Activated naive CD4-positive, alpha-beta T cell treated with anti-CD3 and anti-CD28 coated beads, Interleukin-2, amount 50 U/mL, for 24 hours (primary cell): ENCODE results near the gene MEX3B.
"Not testable (repeated sequence)": the region's sequence is repeated elsewhere in the genome, so short reads cannot be mapped to it uniquely, and the experiment has no call there.

Experiments
- H3K27ac Mint-ChIP-seq: one replicate; pipeline ENCODE4 v1.8.0; 2021; ENCODE audit warnings: mild to moderate bottlenecking, mixed read lengths
- H3K27me3 Mint-ChIP-seq: one replicate; pipeline ENCODE4 v1.8.0; 2021; ENCODE audit warnings: mixed read lengths
- H3K36me3 Mint-ChIP-seq: one replicate; pipeline ENCODE4 v1.8.0; 2021; ENCODE audit warnings: mixed read lengths
- H3K4me1 Mint-ChIP-seq: one replicate; pipeline ENCODE4 v1.8.0; 2021; ENCODE audit warnings: mixed read lengths
- H3K4me3 Mint-ChIP-seq: one replicate; pipeline ENCODE4 v1.8.0; 2021; ENCODE audit warnings: mild to moderate bottlenecking, mixed read lengths
- H3K9me3 Mint-ChIP-seq: one replicate; pipeline ENCODE4 v1.8.0; 2021; ENCODE audit warnings: mixed read lengths

Gene MEX3B

DNA sequence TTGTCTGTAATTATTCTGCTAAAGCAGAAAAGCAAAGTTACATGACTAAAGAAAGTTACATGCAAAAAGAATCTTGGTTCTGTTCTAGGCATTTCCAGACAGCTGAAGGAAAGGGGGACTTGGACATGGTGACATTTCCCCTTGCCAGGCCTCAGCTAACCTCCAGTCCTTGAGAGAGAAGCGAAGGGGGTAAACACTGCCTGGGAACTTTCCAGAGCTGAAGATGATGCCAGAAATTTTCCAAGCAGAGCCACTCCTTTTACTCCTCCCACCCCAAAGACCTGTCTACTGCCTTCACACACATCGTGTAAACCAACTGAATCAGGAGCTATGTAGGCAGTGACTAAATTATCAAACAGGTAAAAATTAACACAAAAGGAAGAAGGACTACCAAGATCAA lies 5.4 kb downstream of the MEX3B start:
- peaks cover 2% of the 10 kb centered on the region for H3K27me3 Mint-ChIP-seq
- H3K27ac Mint-ChIP-seq, result no peak overlapping the region
- H3K36me3 Mint-ChIP-seq, result no peaks in the 10 kb centered on the region
- no peaks in the 10 kb centered on the region for H3K4me1 Mint-ChIP-seq
- H3K4me3 Mint-ChIP-seq, result no peak overlapping the region
- no peaks in the 10 kb centered on the region for H3K9me3 Mint-ChIP-seq

DNA sequence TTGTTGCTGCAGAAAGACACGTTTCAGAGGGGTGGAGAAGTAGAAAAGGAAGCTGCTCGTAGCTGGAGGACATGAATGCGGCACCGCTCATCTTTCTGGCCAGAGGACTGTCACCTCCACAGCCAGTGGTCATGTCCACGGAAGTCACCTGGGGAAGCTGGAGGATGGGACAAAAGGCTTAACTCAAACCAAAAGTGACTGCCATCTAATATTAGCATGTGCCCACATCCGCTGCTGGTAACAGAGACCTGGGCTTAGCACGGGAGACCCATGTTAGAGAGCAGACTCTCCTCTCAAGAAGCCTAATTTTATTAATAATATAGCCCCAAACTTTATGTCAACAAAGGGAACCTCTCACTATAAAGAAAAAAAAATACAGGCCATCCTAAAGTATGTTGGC lies 5.9 kb downstream of the MEX3B start:
- Mint-ChIP-seq H3K36me3 (no peaks in the 10 kb centered on the region), H3K4me1 (no peaks in the 10 kb centered on the region), H3K27me3 (peaks cover 2% of the 10 kb centered on the region), H3K27ac (no peak overlapping the region), H3K4me3 (no peak overlapping the region), H3K9me3 (no peaks in the 10 kb centered on the region)

DNA sequence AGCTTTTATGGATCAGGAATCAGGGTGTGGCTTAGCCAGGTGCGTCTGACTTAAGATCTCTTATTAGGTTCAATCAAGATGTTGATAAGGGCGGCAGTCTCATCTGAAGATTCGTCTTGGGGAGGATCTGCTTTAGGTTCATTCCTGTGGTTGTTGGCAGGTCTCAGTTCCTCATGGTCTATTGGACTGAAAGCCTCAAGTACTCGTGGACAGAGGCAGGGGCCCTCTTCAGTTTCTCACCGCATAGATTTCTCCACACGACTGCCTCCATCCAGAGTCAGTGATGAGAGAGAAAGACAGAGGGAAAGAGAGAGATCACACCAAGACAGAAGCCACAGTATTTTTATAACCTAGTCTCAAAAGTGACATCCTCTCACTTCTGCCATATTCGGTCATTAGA lies 9.4 kb downstream of the MEX3B start:
- H3K27me3 Mint-ChIP-seq, result peaks cover 2% of the 10 kb centered on the region
- no peak overlapping the region for H3K4me3 Mint-ChIP-seq
- H3K27ac Mint-ChIP-seq, result peak overlapping the region; percentile 5
- no peaks in the 10 kb centered on the region for H3K9me3 Mint-ChIP-seq
- no peaks in the 10 kb centered on the region for H3K36me3 Mint-ChIP-seq
- no peaks in the 10 kb centered on the region for H3K4me1 Mint-ChIP-seq

DNA sequence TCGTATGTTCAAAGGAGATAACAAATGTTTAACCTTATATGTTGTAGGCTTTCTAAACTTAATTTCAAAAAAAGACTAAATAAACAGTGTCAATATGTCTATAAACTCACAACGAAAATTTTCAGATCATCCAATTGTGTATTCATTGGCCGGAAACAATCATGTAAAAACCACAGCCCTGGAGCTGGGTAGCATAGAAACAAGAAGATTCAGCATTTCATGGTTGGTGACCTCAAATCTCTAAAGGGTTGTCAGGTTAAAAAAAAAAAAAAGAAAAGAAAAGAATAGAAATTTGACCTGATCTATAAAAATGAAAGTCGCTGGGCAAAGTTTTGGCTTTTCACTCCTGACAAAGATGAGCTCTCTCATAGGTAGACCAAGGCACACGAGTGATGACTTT lies 13.9 kb downstream of the MEX3B start:
- Mint-ChIP-seq H3K27me3 (peaks cover 2% of the 10 kb centered on the region), H3K4me1 (no peaks in the 10 kb centered on the region), H3K4me3 (no peak overlapping the region), H3K36me3 (no peaks in the 10 kb centered on the region), H3K27ac (no peak overlapping the region), H3K9me3 (no peaks in the 10 kb centered on the region)

DNA sequence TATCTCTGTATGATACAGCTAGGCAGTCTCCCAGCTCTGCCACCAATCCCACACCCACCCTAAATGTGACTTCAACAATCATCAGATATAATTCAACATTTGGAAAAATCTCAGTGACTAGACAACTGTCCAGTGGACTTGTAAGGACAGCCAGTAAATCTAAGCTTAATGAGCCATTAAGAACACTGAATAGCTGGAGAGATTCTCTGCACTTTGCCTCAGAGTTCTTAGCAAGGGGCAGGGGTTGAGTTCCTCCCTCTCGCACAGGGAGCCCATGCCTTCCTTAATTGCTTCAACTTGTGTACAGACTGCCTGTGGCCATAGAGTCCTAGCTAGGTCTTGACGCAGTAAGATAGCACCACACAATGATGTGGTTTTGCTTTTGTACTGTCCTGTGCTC lies 15.6 kb downstream of the MEX3B start:
- no peak overlapping the region for H3K4me3 Mint-ChIP-seq

DNA sequence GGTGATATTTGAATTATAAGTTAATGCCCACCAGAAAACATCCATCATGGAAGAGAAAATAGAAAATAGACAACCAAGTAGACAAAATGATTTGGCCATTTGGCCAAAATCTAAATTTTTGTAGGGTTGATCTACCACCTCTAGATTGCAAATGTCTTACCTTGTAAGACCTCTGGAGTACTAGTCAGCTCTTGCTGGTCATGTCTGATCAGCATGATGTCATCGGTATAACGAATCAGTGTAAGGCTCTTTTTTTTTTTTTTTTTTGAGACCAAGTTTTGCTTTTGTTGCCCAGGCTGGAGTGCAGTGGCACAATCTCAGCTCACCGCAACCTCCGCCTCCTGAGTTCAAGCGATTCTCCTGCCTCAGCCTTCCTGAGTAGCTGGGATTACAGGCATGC lies 17.7 kb downstream of the MEX3B start:
- H3K36me3 Mint-ChIP-seq, H3K4me3 Mint-ChIP-seq, H3K27ac Mint-ChIP-seq, H3K4me1 Mint-ChIP-seq, H3K9me3 Mint-ChIP-seq, H3K27me3 Mint-ChIP-seq: not testable (repeated sequence)

More for the DNA sequence above, 15.6 kb downstream of the MEX3B start:
- Mint-ChIP-seq H3K4me1 (no peaks in the 10 kb centered on the region), H3K36me3 (no peaks in the 10 kb centered on the region), H3K27ac (no peak overlapping the region), H3K9me3 (no peaks in the 10 kb centered on the region), H3K27me3 (peaks cover 2% of the 10 kb centered on the region)

DNA sequence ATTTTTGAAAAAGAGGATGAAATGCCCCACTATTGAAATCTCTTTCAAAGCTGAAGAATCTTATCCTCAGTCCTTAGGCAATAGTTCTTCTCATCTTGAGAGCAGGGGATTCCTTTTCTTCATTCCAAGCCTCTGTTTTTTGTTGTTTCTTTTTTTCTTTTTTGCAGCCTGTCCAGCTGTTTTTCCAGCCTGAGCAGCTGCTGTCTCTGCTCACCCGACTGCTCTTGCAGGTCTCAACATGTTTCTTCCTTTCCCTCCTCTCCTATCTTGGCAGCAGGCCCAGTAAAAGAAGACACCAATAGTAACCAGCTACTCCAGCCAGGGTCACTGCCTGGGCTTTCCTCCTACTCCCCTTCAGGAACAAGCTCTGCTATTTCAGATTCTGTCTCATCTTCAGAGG lies 23.8 kb downstream of the MEX3B start:
- H3K4me1 Mint-ChIP-seq, result no peaks in the 10 kb centered on the region
- H3K36me3 Mint-ChIP-seq, result no peaks in the 10 kb centered on the region
- H3K27me3 Mint-ChIP-seq, result peaks cover 8% of the 10 kb centered on the region
- H3K4me3 Mint-ChIP-seq, result no peak overlapping the region
- no peaks in the 10 kb centered on the region for H3K9me3 Mint-ChIP-seq
- H3K27ac Mint-ChIP-seq, result no peak overlapping the region

DNA sequence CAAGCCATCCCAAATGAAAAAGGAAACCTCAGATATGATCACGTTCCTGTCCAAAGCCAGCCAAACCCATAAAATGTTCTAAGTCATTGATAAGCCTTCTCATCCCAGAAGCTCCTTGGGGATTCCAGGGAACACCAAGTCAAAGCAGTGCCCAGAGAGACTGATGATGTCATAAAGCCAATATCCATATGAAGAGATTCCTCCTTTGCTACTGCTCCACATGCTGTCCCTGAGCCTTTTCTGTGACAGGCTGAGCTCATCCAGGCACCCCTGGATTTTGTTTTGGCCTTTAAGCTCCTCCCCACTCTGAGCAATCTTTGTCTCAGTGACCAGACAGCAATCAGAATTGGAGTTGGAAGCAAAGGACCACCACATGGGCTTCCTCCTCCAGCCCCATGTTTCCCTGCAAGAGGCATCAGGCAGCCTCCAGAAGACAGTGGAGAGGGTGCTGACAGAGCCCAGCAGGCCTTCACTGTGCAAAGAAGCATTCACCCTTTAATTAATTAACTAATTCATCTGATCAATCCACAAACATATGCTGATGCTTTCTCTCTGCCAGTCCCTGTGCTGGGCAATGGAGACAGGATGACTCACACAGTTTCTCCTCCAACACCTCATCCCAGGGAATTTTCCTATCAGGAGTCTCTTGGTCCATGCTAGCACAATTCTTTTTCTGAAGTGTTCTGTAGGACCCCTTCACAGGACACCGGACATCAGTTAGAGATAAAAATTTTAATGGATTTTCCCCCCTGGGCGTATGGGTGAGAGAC lies 25.0 kb downstream of the MEX3B start:
- Mint-ChIP-seq H3K9me3 (no peaks in the 10 kb centered on the region), H3K27ac (no peak overlapping the region), H3K36me3 (no peaks in the 10 kb centered on the region), H3K27me3 (peaks cover 12% of the 10 kb centered on the region), H3K4me1 (no peaks in the 10 kb centered on the region), H3K4me3 (no peak overlapping the region)

DNA sequence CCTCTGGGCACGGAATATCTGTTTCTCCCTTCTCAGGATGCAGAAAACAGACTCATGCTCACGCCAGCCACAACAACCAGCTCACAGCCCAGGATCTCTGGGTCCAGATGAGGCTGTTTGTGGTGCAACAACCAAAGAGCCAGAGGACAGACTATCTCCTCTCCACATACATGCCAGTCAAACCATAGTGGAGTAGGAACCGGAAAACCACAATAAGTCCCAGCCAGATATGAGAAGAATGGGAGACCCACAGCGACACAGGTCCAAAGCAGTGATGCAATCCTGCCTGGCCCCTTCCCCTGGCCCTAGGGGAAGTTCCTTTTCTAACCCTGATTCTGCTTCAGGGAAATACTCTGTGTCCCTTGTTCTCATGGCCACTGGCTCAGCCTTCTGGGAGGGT lies 27.6 kb downstream of the MEX3B start:
- Mint-ChIP-seq H3K9me3 (no peaks in the 10 kb centered on the region), H3K27ac (no peak overlapping the region), H3K4me1 (no peaks in the 10 kb centered on the region), H3K27me3 (peaks cover 13% of the 10 kb centered on the region), H3K4me3 (no peak overlapping the region), H3K36me3 (no peaks in the 10 kb centered on the region)

DNA sequence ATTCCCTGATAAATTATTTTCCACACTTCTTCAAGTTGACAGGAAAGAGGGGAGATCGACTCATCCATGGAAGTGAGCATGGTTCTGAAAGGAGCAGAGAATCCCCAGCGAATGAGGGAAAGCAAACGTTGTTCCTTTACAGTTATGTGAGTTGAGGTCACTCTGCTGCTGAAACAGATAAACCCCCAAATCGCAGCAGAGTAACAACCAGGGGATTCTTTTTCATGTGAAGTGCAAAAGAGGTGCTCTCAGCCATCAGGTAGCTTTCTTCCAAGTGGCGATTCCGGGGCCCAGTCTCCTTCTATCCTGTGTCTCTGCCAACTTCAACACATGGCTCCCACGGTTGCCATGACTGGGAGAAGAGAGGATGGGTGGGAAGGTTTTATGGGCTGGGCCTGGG lies 28.2 kb downstream of the MEX3B start:
- Mint-ChIP-seq H3K27ac (no peak overlapping the region), H3K36me3 (no peaks in the 10 kb centered on the region), H3K9me3 (no peaks in the 10 kb centered on the region), H3K27me3 (peaks cover 17% of the 10 kb centered on the region), H3K4me3 (no peak overlapping the region), H3K4me1 (no peaks in the 10 kb centered on the region)

DNA sequence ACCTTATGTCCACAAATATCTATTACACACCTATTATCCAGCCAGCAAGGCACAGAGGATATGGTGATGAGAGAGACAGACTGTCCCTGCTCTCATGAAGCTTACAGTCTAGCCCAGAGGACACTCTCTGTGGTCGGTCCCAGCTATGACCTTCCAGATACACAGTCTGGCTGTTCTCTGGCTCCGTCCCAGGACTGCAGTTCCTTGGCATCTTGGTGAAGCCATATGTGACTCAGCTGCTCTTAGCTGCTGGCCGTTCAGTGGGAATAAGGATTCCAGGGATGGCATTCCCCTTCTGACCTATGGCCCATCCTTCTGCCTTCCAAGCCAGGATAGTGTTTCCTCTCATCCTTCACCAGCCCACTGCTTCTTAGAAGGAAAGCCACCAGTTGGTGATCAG lies 30.8 kb downstream of the MEX3B start:
- Mint-ChIP-seq H3K9me3 (no peaks in the 10 kb centered on the region), H3K4me3 (no peak overlapping the region), H3K27me3 (peaks cover 15% of the 10 kb centered on the region), H3K36me3 (no peaks in the 10 kb centered on the region), H3K4me1 (no peaks in the 10 kb centered on the region), H3K27ac (no peak overlapping the region)

DNA sequence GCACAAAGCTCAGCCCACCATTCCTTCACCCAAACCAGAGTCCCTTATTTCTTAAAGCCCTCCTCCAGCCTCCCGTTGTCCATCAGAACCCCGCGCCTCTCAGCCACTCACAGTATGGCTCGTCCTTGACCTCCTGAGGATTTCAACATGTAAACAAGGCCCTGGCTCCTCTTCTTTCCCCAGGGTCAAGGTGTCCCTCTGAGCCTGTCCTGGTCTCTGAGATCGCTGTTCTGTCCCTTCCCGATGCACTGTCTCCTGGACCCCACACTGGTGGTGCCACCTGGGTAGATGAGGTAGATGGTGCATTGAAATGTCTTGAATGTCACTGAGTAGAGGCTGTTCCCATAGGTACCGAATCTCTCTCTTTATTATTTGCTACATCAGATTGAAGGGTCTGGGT lies 32.9 kb downstream of the MEX3B start:
- Mint-ChIP-seq H3K36me3 (no peaks in the 10 kb centered on the region), H3K27ac (no peak overlapping the region), H3K4me3 (no peak overlapping the region), H3K27me3 (peaks cover 14% of the 10 kb centered on the region), H3K9me3 (no peaks in the 10 kb centered on the region), H3K4me1 (no peaks in the 10 kb centered on the region)

DNA sequence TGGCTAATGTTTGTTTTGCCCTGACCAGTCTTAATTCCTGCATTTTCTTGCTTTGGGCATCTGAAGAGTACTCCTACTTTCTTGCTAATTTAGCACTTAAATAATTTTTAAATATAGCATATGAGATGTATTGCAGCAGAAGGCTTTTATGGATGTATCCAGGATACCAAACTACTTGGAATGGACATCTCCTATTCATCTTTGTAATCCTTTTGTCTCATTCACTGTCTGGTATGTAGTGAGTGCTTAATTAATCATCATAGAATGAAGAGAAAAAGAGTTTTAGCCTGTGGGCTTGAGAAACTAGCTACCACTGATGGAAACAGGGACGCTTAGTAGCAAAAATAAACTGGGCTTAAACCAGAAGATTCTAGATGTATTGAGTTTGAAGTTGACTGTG lies 40.6 kb downstream of the MEX3B start:
- Mint-ChIP-seq H3K36me3 (no peaks in the 10 kb centered on the region), H3K9me3 (no peaks in the 10 kb centered on the region)

DNA sequence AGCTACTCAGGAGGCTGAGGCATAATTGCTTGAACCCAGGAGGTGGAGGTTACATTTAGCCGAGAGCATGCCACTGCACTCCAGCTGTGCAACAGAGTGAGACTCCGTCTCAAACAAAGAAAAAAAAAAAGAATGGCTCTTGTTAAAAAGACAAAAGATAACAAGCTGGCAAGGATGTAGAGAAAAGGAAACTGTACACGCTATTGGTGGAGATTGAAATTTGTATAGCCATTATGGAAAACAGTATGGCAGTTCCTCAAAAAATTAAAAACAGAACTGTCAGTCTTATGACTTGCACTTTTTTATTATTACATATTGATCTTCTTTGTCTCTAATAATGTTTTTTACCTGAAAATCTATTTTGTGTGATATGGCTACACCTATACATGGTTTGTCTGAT lies 41.9 kb downstream of the MEX3B start:
- H3K27me3 Mint-ChIP-seq, result no peaks in the 10 kb centered on the region
- no peaks in the 10 kb centered on the region for H3K36me3 Mint-ChIP-seq
- H3K4me3 Mint-ChIP-seq, result no peak overlapping the region
- H3K4me1 Mint-ChIP-seq, result no peaks in the 10 kb centered on the region
- H3K9me3 Mint-ChIP-seq, result no peaks in the 10 kb centered on the region
- H3K27ac Mint-ChIP-seq, result no peak overlapping the region

More for the DNA sequence above, 40.6 kb downstream of the MEX3B start:
- no peak overlapping the region for H3K4me3 Mint-ChIP-seq
- no peaks in the 10 kb centered on the region for H3K27me3 Mint-ChIP-seq
- H3K27ac Mint-ChIP-seq, result no peak overlapping the region
- no peaks in the 10 kb centered on the region for H3K4me1 Mint-ChIP-seq

DNA sequence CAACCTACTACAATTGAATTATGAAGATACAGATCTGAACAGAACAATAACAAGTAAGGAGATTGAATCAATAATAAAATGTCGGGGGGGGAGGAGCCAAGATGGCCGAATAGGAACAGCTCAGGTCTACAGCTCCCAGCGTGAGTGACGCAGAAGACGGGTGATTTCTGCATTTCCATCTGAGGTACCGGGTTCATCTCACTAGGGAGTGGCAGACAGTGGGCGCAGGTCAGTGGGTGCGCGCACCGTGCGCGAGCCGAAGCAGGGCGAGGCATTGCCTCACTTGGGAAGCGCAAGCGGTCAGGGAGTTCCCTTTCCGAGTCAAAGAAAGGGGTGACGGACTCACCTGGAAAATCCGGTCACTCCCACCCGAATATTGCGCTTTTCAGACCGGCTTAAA lies 50.7 kb downstream of the MEX3B start:
- H3K27ac Mint-ChIP-seq, H3K36me3 Mint-ChIP-seq, H3K4me1 Mint-ChIP-seq, H3K27me3 Mint-ChIP-seq: not testable (repeated sequence)
- Mint-ChIP-seq H3K9me3 (peaks cover 21% of the 10 kb centered on the region), H3K4me3 (peak overlapping the region; percentile 30)

DNA sequence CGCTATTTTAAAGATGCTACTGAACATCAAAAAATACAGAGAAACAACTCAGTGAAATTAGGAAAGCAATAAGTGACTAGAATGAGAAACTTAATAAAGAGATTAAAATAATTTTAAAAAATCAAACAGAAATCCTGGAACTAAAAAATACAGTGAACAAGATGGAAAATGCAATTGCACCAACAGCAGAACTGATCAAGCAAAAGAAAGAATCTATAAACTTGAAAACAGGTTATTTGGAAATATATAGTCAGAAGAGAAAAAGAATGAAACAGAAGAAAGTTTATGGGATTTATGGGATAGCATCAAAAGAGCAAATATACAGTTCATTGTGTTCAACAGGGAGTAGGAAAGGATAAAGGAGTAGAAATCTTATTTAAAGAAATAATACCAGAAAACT lies 53.3 kb downstream of the MEX3B start:
- Mint-ChIP-seq H3K27ac (no peak overlapping the region), H3K9me3 (peaks cover 27% of the 10 kb centered on the region), H3K4me3 (no peak overlapping the region), H3K36me3 (peaks cover 6% of the 10 kb centered on the region), H3K4me1 (no peaks in the 10 kb centered on the region), H3K27me3 (peaks cover 8% of the 10 kb centered on the region)
